Pons (tissue), 1 donor: ENCODE results near the gene EFCAB12.
A peak's percentile ranks its signal among the peaks of the same experiment; 100 is the strongest.
"Not testable (repeated sequence)": the region's sequence is repeated elsewhere in the genome, so short reads cannot be mapped to it uniquely, and the experiment has no call there.

Experiments
- DNase-seq: peaks from one replicate; pipeline ENCODE4 v3.0.0-alpha.2; 2016; ENCODE audit warnings: low spot score

The EFCAB12 gene

GRCh38 chr3:129421236-129421883 lies 7.1 kb downstream of the EFCAB12 start:
- DNase-seq, result no peak

- no peak for DNase-seq
Measured at GRCh38 chr3:129419476-129419875, 9.0 kb downstream of the EFCAB12 start.

- DNase-seq, result no peak
Measured at GRCh38 chr3:129418041-129418973, 10.1 kb downstream of the EFCAB12 start.

- DNase-seq, result no peak
Measured at GRCh38 chr3:129417326-129417725, 11.1 kb downstream of the EFCAB12 start.

GRCh38 chr3:129416415-129416814 lies 12.0 kb downstream of the EFCAB12 start:
- no peak for DNase-seq

GRCh38 chr3:129415830-129416229 lies 12.6 kb downstream of the EFCAB12 start:
- DNase-seq, result no peak

GRCh38 chr3:129415378-129415777 lies 13.1 kb downstream of the EFCAB12 start:
- DNase-seq, result no peak

- DNase-seq, result no peak
Measured at GRCh38 chr3:129413687-129414506, 14.5 kb downstream of the EFCAB12 start.

GRCh38 chr3:129413238-129413637 lies 15.2 kb downstream of the EFCAB12 start:
- not testable (repeated sequence) for DNase-seq

- DNase-seq, result no peak
Measured at GRCh38 chr3:129412542-129413198, 15.8 kb downstream of the EFCAB12 start.

GRCh38 chr3:129410971-129411370 lies 17.5 kb downstream of the EFCAB12 start:
- DNase-seq, result no peak

- no peak for DNase-seq
Measured at GRCh38 chr3:129409541-129409940, 18.9 kb downstream of the EFCAB12 start.

GRCh38 chr3:129404610-129405009 lies 23.8 kb downstream of the EFCAB12 start:
- DNase-seq, result no peak

GRCh38 chr3:129404130-129404529 lies 24.3 kb downstream of the EFCAB12 start:
- DNase-seq, result no peak

GRCh38 chr3:129403450-129403849 lies 25.0 kb downstream of the EFCAB12 start:
- DNase-seq, result no peak

- no peak for DNase-seq
Measured at GRCh38 chr3:129402616-129403015, 25.8 kb downstream of the EFCAB12 start.

GRCh38 chr3:129402210-129402609 lies 26.2 kb downstream of the EFCAB12 start:
- no peak for DNase-seq

GRCh38 chr3:129399895-129400357 lies 28.5 kb downstream of the EFCAB12 start:
- DNase-seq, result no peak

- DNase-seq, result peak; percentile 99
Measured at GRCh38 chr3:129399145-129399894, 29.1 kb downstream of the EFCAB12 start.

GRCh38 chr3:129398803-129399144 lies 29.7 kb downstream of the EFCAB12 start:
- no peak for DNase-seq
